Tibial artery (tissue), 4 donors: Measurements from ENCODE around the gene TMPO.
A peak's percentile ranks its signal among the peaks of the same experiment; 100 is the strongest.
"Not testable (repeated sequence)": the region's sequence is repeated elsewhere in the genome, so short reads cannot be mapped to it uniquely, and the experiment has no call there.

Experiments used
- DNase-seq, 2 donors: peaks; one replicate each; pipeline ENCODE4 v3.0.0-alpha.2; 2019
- H3K27ac ChIP-seq, 2 donors: fragments of 200-600 bp; sonication (generic) in 1 of 2; 1 replicate in 1 of 2; 2 replicates in 1 of 2; pipeline ENCODE4 v1.5.1; 2018 to 2019; ENCODE audit warnings: mild to moderate bottlenecking in 1 of 2
- H3K27me3 ChIP-seq, 2 donors: fragments of 200-600 bp; sonication (generic) in 1 of 2; one replicate each; pipeline versions ENCODE4 v1.5.1 to v1.6.0; 2016 to 2019
- H3K36me3 ChIP-seq, 3 donors: fragments of 200-600 bp; sonication (generic) in 2 of 3; one replicate each; pipeline ENCODE4 v1.5.1; 2016 to 2019; ENCODE audit warnings: mild to moderate bottlenecking in 2 of 3
- H3K4me1 ChIP-seq, 4 donors: fragments of 200-600 bp; sonication (generic) in 2 of 4; 1 replicate in 3 of 4; 2 replicates in 1 of 4; pipeline ENCODE4 v1.5.1; 2016 to 2019
- H3K4me3 ChIP-seq, 2 donors: fragments of 200-600 bp; sonication (generic) in 1 of 2; 1 replicate in 1 of 2; 2 replicates in 1 of 2; pipeline ENCODE4 v1.5.1; 2018 to 2019; ENCODE audit warnings: mild to moderate bottlenecking in 2 of 2
- H3K9me3 ChIP-seq, 3 donors: fragments of 200-600 bp; sonication (generic) in 1 of 3; one replicate each; pipeline ENCODE4 v1.5.1; 2016 to 2019
- intact Hi-C: fragments of 100-400 bp; cut with DNase I; formaldehyde crosslinking; loops from one replicate; pipeline ENCODE4 v1.15.0; 2023; ENCODE audit warnings: low total_unique reads
- TF ChIP-seq, protein P1 (sequence below), 2 experiments: fragments of 200-600 bp in 1 of 2; fragments of 450-650 bp in 1 of 2; IDR thresholded peaks; one replicate each; pipeline ENCODE4 v1.5.1; 2017 to 2019; ENCODE audit warnings: antibody characterized with exemption in 2 of 2, mild to moderate bottlenecking in 1 of 2, moderate library complexity in 1 of 2

The TMPO gene

DNA sequence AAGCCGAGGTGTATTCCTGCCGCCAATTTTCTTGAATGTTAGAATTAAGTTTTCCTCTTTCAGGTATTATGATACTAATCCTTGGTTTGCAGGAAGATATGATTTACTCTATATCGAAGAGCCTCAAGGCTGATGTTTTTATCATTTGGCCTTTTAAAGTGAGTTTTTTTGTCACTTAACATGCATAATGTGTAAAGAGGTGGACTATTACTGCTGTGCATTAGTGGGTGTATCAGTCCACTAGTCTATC is 11.1 kb upstream of the TMPO start:
- H3K36me3 ChIP-seq, result no peaks in the 10 kb centered on the region
- TF ChIP-seq, protein P1, sequence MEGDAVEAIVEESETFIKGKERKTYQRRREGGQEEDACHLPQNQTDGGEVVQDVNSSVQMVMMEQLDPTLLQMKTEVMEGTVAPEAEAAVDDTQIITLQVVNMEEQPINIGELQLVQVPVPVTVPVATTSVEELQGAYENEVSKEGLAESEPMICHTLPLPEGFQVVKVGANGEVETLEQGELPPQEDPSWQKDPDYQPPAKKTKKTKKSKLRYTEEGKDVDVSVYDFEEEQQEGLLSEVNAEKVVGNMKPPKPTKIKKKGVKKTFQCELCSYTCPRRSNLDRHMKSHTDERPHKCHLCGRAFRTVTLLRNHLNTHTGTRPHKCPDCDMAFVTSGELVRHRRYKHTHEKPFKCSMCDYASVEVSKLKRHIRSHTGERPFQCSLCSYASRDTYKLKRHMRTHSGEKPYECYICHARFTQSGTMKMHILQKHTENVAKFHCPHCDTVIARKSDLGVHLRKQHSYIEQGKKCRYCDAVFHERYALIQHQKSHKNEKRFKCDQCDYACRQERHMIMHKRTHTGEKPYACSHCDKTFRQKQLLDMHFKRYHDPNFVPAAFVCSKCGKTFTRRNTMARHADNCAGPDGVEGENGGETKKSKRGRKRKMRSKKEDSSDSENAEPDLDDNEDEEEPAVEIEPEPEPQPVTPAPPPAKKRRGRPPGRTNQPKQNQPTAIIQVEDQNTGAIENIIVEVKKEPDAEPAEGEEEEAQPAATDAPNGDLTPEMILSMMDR (IDR thresholded peaks at IDR 0.05), result no peak
- H3K4me3 ChIP-seq, result peak overlapping the region; percentile 53 to 61
- no peaks in the 10 kb centered on the region for H3K9me3 ChIP-seq
- intact Hi-C loops, result no loop called here
- peak overlapping the region; percentile 84 to 95 for H3K27ac ChIP-seq
- H3K27me3 ChIP-seq, result no peaks in the 10 kb centered on the region
- no peak for DNase-seq
- peaks cover 0 to 4% (median 0%) of the 10 kb centered on the region in 4 donors for H3K4me1 ChIP-seq

DNA sequence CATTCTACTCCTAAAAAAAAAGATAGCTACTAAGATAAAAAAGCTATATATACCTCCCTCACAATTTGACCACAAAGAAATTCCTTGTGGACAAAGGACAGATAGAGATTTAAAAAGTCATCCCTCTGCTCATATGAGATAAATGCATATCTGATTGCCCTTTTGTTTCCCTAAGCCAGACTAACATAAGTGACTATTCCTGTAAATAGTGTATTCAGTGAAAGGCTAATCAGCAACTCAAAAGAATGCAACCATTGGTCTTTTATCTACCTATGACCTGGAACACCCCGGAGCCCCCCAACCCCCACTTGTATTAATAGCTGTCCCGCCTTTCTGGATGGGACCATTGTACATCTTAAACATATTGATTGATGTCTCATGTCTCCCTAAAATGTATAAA is 6.3 kb upstream of the TMPO start:
- H3K27me3 ChIP-seq, result no peaks in the 10 kb centered on the region
- H3K4me1 ChIP-seq, result peaks cover 0 to 11% (median 3%) of the 10 kb centered on the region in 4 donors
- intact Hi-C loops, result no loop called here
- no peaks in the 10 kb centered on the region for H3K36me3 ChIP-seq
- TF ChIP-seq, protein P1 (IDR thresholded peaks at IDR 0.05), result no peak
- DNase-seq, result no peak
- no peak overlapping the region for H3K27ac ChIP-seq
- no peaks in the 10 kb centered on the region for H3K9me3 ChIP-seq
- no peak overlapping the region for H3K4me3 ChIP-seq

DNA sequence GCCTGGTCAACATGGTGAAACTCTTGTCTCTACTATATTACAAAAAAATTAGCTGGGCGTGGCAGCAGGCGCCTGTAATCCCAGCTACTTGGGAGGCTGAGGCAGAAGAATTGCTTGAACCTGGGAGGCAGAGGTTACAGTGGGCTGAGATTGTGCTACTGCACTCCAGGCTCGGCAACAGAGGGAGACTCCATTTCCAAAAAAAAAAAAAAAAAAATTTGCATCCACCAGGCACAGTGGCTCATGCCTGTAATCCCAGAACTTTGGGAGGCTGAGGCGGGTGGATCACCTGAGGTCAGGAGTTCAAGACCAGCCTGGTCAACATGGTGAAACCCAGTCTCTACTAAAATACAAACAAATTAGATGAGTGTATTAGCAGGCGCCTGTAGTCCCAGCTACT is 3.6 kb upstream of the TMPO start:
- H3K27me3 ChIP-seq, intact Hi-C loops, H3K36me3 ChIP-seq, H3K27ac ChIP-seq, H3K4me3 ChIP-seq, H3K9me3 ChIP-seq, DNase-seq: not testable (repeated sequence)
- H3K4me1 ChIP-seq, result peaks cover 0 to 14% (median 6%) of the 10 kb centered on the region in 4 donors

DNA sequence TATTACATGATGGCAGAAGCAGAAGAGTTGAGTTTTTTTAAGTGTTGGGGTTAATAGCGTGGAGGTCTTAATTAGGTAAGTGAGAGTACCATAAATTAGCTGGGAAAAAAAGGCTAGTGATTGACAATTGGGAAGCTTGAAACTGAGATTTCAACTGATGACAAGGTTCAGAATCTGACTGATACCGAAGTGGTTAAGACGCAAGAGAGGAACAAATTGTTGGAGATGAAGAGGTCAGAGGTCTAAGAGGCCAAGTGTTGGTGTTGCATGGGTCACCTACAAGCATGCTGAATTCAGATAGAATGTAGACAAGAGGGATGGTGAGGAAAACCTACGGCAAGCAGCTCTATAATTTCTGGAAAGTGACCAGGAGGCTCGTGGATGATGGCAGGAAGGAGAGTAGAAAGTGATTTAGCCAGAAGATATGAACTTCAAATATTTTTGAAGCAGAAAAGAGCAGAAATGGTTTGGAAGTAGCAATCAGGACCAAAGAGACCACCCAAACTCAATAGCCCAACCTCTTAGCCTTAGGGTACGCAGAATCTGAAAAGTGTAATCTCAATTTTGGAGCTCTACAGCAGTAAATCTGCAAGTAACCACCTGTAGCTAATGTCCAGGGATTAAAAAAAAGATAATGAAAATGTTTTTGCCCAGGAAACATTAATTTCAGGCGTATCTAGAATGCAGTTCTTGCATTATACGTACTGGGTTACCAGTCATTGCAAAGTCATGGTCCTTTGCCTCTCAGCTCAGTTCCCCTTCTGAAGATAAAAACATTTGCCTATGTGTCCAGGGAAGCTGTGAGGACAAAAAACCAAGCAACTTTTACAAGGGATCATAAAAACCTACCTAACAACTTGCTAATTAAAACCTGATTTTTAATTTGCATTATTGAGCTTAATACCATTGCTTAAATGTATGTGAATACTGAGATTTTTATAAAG is 1.7 kb upstream of the TMPO start:
- no peak for DNase-seq
- intact Hi-C loops, result no loop called here
- TF ChIP-seq, protein P1 (IDR thresholded peaks at IDR 0.05), result no peak
- H3K27me3 ChIP-seq, result no peaks in the 10 kb centered on the region
- H3K27ac ChIP-seq, result peak overlapping the region; percentile 93 to 99
- H3K4me1 ChIP-seq, result peaks cover 0 to 31% (median 11%) of the 10 kb centered on the region in 4 donors
- H3K4me3 ChIP-seq, result peak overlapping the region in 1 of 2 donors; percentile 66
- H3K36me3 ChIP-seq, result no peaks in the 10 kb centered on the region
- H3K9me3 ChIP-seq, result no peaks in the 10 kb centered on the region

DNA sequence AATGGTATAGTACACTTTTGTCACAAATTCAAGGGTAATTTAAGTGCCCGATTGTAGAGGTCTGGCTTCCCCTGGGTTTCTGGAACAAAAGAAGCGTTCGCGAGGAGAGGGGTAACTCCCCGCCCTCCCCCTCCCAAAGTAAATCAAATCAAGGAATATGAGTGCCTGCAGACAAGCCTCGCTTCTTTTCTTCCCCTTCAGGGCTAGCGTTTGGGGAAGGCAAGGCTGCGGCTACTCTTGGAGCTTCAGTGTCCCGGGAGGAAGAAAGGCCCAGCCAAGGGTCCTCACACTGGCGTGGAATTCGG is 456 bp upstream of the TMPO start:
- no peaks in the 10 kb centered on the region for H3K9me3 ChIP-seq
- peak overlapping the region; percentile 66 to 98 for H3K4me3 ChIP-seq
- peak overlapping the region; percentile 93 to 99 for H3K27ac ChIP-seq
- intact Hi-C loops, result no loop called here
- H3K36me3 ChIP-seq, result no peaks in the 10 kb centered on the region
- TF ChIP-seq, protein P1 (IDR thresholded peaks at IDR 0.05), result no peak
- peaks cover 0 to 31% (median 11%) of the 10 kb centered on the region in 4 donors for H3K4me1 ChIP-seq
- no peak for DNase-seq
- H3K27me3 ChIP-seq, result no peaks in the 10 kb centered on the region

DNA sequence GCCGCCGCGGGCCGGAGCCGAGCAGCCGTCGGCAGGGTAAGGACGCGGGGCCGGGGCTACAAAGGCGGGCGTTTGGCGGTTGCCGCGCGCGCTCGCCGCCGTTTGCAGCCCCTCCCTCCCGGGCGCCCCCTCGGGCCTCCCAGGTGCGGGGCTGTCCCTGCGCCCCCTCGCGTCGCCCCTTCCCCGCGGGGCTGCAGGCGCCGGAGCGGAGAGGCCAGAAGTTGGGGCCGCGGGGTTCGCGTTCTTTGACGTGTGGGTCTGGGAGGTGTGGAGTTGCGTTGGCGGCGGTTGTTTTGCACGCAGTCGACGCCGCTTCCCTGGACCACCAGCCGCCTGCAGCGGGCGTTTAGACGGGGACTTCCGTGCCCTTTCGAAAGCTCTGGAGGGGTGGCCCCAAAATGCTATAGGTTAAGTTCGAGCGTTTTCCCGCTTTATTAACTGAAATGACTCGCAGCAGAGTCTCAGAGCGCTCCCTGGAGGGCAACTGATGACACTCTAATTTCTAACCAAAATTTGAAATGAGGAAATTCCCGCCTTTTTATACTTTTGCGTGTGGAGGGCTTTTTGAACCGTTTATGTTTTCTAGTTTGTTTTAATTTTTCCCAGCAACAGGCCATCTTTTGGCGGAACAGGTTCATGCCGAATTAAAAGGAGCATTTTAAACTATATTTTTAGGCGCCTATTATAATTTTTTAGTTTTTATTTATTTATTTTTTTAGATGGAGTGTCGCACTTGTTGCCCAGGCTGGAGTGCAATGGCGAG is 902 bp downstream of the TMPO start:
- TF ChIP-seq, protein P1 (IDR thresholded peaks at IDR 0.05), result peak; percentile 52 to 67
- DNase-seq, result peak; percentile 63 to 81
- Histone ChIP-seq H3K36me3 (no peaks in the 10 kb centered on the region), H3K27ac (peak overlapping the region; percentile 93 to 99), H3K4me3 (peak overlapping the region; percentile 66 to 98), H3K27me3 (no peaks in the 10 kb centered on the region), H3K4me1 (peaks cover 0 to 35% (median 16%) of the 10 kb centered on the region in 4 donors), H3K9me3 (no peaks in the 10 kb centered on the region)
- intact Hi-C loops, result no loop called here
